ENCODE data around the gene CLCN1.

DNA sequence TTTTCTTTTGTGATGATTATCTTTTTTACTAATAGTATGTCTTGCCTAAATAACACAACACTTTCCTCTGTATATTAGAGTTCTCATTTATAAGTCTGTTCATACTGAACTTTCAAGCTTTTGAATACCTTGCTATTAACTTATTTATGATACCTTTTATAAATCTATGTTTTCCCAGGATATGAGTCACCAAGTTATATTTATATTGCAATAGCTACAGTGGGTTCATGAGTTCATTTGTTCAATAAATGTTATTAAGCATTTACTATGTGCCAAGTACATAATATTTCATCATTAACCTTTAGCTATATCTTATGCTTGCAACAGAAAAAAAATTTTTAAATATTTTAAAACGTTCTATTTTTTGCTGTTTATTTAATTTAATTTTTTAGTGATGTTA, 18.3 kb downstream of the CLCN1 start:
- TF ChIP-seq, protein P1, sequence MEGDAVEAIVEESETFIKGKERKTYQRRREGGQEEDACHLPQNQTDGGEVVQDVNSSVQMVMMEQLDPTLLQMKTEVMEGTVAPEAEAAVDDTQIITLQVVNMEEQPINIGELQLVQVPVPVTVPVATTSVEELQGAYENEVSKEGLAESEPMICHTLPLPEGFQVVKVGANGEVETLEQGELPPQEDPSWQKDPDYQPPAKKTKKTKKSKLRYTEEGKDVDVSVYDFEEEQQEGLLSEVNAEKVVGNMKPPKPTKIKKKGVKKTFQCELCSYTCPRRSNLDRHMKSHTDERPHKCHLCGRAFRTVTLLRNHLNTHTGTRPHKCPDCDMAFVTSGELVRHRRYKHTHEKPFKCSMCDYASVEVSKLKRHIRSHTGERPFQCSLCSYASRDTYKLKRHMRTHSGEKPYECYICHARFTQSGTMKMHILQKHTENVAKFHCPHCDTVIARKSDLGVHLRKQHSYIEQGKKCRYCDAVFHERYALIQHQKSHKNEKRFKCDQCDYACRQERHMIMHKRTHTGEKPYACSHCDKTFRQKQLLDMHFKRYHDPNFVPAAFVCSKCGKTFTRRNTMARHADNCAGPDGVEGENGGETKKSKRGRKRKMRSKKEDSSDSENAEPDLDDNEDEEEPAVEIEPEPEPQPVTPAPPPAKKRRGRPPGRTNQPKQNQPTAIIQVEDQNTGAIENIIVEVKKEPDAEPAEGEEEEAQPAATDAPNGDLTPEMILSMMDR (conservative IDR thresholded peaks at IDR 0.05; ENCODE audit: low read length), result no peak
- TF ChIP-seq EZH2phosphoT487 (IDR thresholded peaks at IDR 0.05; ENCODE audit: borderline replicate concordance, low read depth, low read length), result no peak

Data from OCI-LY7 (cell line).